ENCODE measurements around the gene ALPL. TPM values are rescaled to one million over a fixed set of nuclear protein-coding genes. Genes with fewer than 3 reads are reported as not detected.

ALPL gene
- total and polyA plus RNA-seq, 10 of the 15 experiments (the other 5 are each of a cell fraction or from before 2014, with no cell fraction given) = 0.07 to 0.59 (median 0.31) TPM; not detected in 2

DNA sequence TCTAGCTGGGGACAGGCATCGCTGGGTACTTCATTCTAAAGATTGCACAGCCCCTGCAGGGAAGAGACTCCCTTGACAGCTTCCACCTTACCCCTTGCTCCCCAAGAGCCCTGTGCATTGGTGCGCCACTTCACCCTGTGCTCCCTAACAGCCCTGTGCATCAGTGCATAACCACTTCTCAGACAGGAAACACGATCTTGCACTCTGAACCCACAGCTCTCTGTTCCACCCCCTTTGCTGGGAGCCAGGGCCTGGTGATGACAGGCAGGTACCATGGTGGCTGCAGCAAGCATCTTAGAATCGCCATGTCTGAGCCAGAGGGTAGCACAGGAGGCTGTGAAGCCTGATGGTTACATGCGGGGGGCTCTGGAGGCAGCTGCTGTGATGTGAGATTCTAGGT is 5.0 kb downstream of the ALPL start:
- H3K9me3 ChIP-seq (replicated peaks; ENCODE audit: control insufficient read depth, insufficient read depth, low read length) = no peaks in the 10 kb centered on the region
- no peak overlapping the region for H3K9ac ChIP-seq (ENCODE audit: control insufficient read depth, insufficient read depth, low read length)
- DNase-seq (ENCODE audit: low read depth, low spot score) (peak; percentile 56), ATAC-seq (peak; percentile 93), FAIRE-seq (peak; percentile 56)
- CTCF ChIA-PET = interaction anchor here (0.6 to 14.7 kb wide), 6 partner anchors 10 to 1632 kb away, joined by 3 to 327 read pairs (median 3); partner anchors contain the start of gene OTUD3
- peaks cover 22% of the 10 kb centered on the region for H3K4me1 ChIP-seq (ENCODE audit: control insufficient read depth, insufficient read depth, low read length)
- no peak overlapping the region for H3K27ac ChIP-seq (ENCODE audit: control insufficient read depth, insufficient read depth)
- BruUV-seq (replicated peaks) = no TSS peak
- in situ Hi-C loops (cut with MboI) = no loop called here
- 5% methylated on average over 5 of the region's 5 CpGs for WGBS (ENCODE audit: insufficient coverage, insufficient replicate concordance, low lambda C conversion rate, missing lambda C conversion rate)
- H3K4me2 ChIP-seq (ENCODE audit: control insufficient read depth, insufficient read depth) = no peak overlapping the region
- SMC1A ChIA-PET (ENCODE audit: uncharacterized antibody, unreplicated experiment) = interaction anchor here (18.6 kb wide), 1 partner anchor 15 kb away, joined by 326 read pairs; no protein-coding TSS in a partner anchor
- no peaks in the 10 kb centered on the region for H4K20me1 ChIP-seq (ENCODE audit: control insufficient read depth, insufficient read depth)
- peaks cover 0 to 3% of the 10 kb centered on the region in 2 experiments; a peak in 3 of 4 replicates for H3K27me3 ChIP-seq (replicated peaks in 1 of 2; ENCODE audit: control insufficient read depth in 2 of 2, insufficient read depth in 2 of 2, low read length in 1 of 2)
- H3K79me2 ChIP-seq (ENCODE audit: control insufficient read depth, insufficient read depth, low read length) = no peaks in the 10 kb centered on the region
- RAD21 ChIA-PET (ENCODE audit: unreplicated experiment) = interaction anchor here (1.0 to 9.8 kb wide), 3 partner anchors 13 to 169 kb away, joined by 3 to 109 read pairs (median 4); no protein-coding TSS in a partner anchor
- H2AFZ ChIP-seq (ENCODE audit: control insufficient read depth, low read depth, low read length) = no peak overlapping the region
- H3K4me3 ChIP-seq = no peak overlapping the region
- TF ChIP-seq IKZF2 (IDR thresholded peaks at IDR 0.05) (peak; percentile 43 to 52; a peak in 2 of 4 replicates), PAX5 (IDR thresholded peaks at IDR 0.05; ENCODE audit: borderline replicate concordance, low read depth, low read length) (peak; percentile 95), MTA2 (IDR thresholded peaks at IDR 0.05; ENCODE audit: low read depth) (peak; percentile 49; the same call in 1 of the 2 replicates), BHLHE40 (IDR thresholded peaks at IDR 0.05; ENCODE audit: borderline replicate concordance in 1 of 2, low read depth in 2 of 2, low read length in 1 of 2) (peak in 1 of 2 experiments; percentile 49; a peak in 1 of 4 replicates), RUNX3 (IDR thresholded peaks at IDR 0.05; ENCODE audit: low read length) (peak; percentile 41), GATAD2B (conservative IDR thresholded peaks at IDR 0.05; ENCODE audit: low read depth) (0 out of 2 replicates have a peak, but pooled peaks have one; percentile 35), DPF2 (IDR thresholded peaks at IDR 0.05) (0 out of 2 replicates have a peak, but pooled peaks have one; percentile 48), ZNF217 (IDR thresholded peaks at IDR 0.05) (0 out of 2 replicates have a peak, but pooled peaks have one; percentile 17), YY1 (IDR thresholded peaks at IDR 0.05; ENCODE audit: low read depth, low read length) (no peak), NR2C1 (IDR thresholded peaks at IDR 0.05) (peak; percentile 70), MEF2A (IDR thresholded peaks at IDR 0.05; ENCODE audit: insufficient read depth, low read depth, low read length) (no peak), NR2F1 (conservative IDR thresholded peaks at IDR 0.05) (peak; percentile 79)
- TF ChIP-seq, protein P1, sequence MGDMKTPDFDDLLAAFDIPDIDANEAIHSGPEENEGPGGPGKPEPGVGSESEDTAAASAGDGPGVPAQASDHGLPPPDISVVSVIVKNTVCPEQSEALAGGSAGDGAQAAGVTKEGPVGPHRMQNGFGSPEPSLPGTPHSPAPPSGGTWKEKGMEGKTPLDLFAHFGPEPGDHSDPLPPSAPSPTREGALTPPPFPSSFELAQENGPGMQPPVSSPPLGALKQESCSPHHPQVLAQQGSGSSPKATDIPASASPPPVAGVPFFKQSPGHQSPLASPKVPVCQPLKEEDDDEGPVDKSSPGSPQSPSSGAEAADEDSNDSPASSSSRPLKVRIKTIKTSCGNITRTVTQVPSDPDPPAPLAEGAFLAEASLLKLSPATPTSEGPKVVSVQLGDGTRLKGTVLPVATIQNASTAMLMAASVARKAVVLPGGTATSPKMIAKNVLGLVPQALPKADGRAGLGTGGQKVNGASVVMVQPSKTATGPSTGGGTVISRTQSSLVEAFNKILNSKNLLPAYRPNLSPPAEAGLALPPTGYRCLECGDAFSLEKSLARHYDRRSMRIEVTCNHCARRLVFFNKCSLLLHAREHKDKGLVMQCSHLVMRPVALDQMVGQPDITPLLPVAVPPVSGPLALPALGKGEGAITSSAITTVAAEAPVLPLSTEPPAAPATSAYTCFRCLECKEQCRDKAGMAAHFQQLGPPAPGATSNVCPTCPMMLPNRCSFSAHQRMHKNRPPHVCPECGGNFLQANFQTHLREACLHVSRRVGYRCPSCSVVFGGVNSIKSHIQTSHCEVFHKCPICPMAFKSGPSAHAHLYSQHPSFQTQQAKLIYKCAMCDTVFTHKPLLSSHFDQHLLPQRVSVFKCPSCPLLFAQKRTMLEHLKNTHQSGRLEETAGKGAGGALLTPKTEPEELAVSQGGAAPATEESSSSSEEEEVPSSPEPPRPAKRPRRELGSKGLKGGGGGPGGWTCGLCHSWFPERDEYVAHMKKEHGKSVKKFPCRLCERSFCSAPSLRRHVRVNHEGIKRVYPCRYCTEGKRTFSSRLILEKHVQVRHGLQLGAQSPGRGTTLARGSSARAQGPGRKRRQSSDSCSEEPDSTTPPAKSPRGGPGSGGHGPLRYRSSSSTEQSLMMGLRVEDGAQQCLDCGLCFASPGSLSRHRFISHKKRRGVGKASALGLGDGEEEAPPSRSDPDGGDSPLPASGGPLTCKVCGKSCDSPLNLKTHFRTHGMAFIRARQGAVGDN (IDR thresholded peaks at IDR 0.05) = peak; percentile 47
- TF ChIP-seq, protein P2, sequence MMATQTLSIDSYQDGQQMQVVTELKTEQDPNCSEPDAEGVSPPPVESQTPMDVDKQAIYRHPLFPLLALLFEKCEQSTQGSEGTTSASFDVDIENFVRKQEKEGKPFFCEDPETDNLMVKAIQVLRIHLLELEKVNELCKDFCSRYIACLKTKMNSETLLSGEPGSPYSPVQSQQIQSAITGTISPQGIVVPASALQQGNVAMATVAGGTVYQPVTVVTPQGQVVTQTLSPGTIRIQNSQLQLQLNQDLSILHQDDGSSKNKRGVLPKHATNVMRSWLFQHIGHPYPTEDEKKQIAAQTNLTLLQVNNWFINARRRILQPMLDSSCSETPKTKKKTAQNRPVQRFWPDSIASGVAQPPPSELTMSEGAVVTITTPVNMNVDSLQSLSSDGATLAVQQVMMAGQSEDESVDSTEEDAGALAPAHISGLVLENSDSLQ (IDR thresholded peaks at IDR 0.05) = peak; percentile 72
- TF ChIP-seq, protein P3, sequence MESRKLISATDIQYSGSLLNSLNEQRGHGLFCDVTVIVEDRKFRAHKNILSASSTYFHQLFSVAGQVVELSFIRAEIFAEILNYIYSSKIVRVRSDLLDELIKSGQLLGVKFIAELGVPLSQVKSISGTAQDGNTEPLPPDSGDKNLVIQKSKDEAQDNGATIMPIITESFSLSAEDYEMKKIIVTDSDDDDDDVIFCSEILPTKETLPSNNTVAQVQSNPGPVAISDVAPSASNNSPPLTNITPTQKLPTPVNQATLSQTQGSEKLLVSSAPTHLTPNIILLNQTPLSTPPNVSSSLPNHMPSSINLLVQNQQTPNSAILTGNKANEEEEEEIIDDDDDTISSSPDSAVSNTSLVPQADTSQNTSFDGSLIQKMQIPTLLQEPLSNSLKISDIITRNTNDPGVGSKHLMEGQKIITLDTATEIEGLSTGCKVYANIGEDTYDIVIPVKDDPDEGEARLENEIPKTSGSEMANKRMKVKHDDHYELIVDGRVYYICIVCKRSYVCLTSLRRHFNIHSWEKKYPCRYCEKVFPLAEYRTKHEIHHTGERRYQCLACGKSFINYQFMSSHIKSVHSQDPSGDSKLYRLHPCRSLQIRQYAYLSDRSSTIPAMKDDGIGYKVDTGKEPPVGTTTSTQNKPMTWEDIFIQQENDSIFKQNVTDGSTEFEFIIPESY (IDR thresholded peaks at IDR 0.05) = no peak
- TF ChIP-seq, protein P4, sequence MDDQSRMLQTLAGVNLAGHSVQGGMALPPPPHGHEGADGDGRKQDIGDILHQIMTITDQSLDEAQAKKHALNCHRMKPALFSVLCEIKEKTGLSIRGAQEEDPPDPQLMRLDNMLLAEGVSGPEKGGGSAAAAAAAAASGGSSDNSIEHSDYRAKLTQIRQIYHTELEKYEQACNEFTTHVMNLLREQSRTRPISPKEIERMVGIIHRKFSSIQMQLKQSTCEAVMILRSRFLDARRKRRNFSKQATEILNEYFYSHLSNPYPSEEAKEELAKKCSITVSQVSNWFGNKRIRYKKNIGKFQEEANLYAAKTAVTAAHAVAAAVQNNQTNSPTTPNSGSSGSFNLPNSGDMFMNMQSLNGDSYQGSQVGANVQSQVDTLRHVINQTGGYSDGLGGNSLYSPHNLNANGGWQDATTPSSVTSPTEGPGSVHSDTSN (IDR thresholded peaks at IDR 0.05; ENCODE audit: insufficient replicate concordance, low read depth, low read length) = peak; percentile 30
- intact Hi-C loops (cut with micrococcal nuclease; ENCODE audit: unreplicated experiment) = loop anchor here (5.0 to 10.0 kb wide), 2 partner anchors 73 to 141 kb away; no protein-coding TSS in a partner anchor
- POLR2A ChIA-PET = interaction anchor here (0.6 to 2.2 kb wide), 3 partner anchors 12 to 498 kb away, joined by 3 to 6 read pairs (median 4); no protein-coding TSS in a partner anchor
- H3K36me3 ChIP-seq (ENCODE audit: control insufficient read depth in 2 of 2, insufficient read depth in 2 of 2, low read length in 1 of 2) = no peaks in the 10 kb centered on the region

Data from GM12878 (cell line).